HG02840 (cell line): ENCODE results near the gene ATP2B3.

Experiments
- ATAC-seq: cut with Tn5 transposase; IDR thresholded peaks from one replicate; pipeline ENCODE4 v1.9.1; 2021; ENCODE audit warnings: mild to moderate bottlenecking, moderate library complexity, moderate number of reproducible peaks; ENCODE audit not compliant: unreplicated experiment, low FRiP score

Gene ATP2B3

DNA sequence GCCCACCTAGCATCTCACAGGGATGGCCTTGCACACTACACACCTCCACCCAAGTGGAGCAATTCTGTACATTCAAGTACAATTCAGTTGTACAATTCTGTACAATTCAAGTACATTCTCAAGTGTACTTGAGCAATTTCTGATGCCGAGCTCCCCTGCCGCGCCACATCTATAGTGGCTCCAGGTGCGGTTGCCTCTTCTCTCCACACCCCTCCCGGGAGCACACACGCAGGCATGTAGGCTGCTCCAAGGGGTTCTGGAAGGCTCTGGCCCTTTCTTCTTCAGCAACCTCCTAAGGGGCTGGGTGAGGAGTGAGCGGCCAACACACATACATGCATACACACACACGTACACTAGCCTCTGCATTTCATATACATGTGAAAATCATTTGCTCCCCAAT lies 110.7 kb downstream of the ATP2B3 start:
- ATAC-seq: no peak

DNA sequence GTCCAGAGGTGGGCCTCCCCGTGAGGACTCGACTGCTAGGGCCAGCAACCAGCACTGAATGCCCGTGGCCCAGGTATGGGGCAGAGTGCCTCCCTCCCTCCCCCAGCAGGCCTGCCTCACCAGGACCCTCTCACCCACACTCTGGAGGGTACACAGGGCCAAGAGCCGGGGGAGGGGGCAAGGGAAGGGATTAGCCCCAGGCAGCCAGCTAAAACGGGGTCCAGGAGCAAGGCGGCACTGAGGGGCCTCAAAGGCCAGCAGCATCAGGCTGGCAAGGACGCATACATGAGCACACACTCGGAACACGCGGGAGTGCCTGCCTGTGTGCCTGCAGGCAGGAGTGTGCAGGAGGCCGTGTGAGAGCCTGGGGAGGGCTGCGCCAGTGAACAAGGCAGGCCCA lies 111.2 kb downstream of the ATP2B3 start:
- no peak for ATAC-seq

DNA sequence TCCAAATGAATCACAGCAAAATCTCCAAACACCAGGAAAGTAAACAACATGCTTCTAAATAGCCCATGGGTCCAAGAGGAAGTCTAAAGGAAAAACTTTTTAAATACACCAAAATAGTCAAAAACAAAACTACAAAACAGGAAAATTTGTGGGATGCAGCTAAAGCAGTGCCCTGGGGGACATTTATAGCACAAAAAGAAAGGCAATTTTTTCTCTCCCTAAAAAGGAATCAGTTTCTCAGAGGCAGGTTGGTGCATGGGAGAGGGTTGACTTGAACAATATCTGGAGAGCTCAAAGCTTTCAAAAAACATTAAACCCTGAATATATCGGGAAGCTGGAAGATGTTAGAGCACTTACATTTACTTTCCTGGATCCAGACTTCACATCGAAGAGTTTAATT lies 113.9 kb downstream of the ATP2B3 start:
- ATAC-seq: no peak

DNA sequence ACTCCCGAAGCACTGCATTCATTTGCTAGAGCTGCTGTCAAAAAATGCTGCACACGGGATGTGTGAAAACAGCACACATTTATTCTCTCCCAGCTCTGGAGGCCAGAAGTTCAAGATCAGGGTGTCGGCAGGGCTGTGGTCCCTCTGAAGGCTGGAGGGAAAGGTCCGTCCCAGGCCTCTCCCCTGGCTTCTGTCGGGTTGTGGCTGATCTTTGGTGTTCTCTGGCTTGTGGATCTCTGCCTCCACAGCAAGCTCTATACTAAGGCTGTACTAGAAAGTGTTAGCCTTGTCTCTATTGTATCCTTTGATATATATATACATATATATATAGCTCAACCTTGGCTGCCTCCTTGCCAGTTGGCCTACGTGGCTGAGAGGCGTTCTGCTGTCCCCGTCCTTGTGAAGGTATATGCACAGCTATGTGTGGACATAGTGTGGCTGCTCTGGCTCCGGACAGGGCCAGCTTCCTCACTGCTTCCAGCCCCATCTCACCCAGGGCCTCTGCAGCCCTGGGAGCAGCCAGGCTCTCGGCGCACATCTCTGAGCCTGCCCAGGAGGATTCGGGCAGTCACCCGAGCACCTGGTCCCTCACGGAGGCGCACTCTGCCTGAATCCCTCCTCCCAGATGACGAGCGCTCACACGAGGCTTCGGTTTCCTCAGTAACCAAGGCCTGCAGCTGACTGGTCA lies 114.6 kb downstream of the ATP2B3 start:
- ATAC-seq: no peak
